GM12865 (cell line): Measurements from ENCODE around the gene PRICKLE2.

Experiments
- DNase-seq: peaks from one replicate; pipeline ENCODE4 v3.0.0; 2010; ENCODE audit warnings: low read depth
- H3K4me3 ChIP-seq: 2 replicates; pipeline ENCODE4 v1.5.1; 2011; ENCODE audit warnings: mild to moderate bottlenecking, low read depth, low read length, control low read depth
- TF ChIP-seq, protein P1 (sequence below): IDR thresholded peaks from 2 replicates; pipeline ENCODE4 v1.5.1; 2011; ENCODE audit warnings: low read length, control low read depth, low read depth, inconsistent platforms; ENCODE audit not compliant: insufficient read depth; ENCODE audit errors: missing control alignments

The PRICKLE2 gene

DNA sequence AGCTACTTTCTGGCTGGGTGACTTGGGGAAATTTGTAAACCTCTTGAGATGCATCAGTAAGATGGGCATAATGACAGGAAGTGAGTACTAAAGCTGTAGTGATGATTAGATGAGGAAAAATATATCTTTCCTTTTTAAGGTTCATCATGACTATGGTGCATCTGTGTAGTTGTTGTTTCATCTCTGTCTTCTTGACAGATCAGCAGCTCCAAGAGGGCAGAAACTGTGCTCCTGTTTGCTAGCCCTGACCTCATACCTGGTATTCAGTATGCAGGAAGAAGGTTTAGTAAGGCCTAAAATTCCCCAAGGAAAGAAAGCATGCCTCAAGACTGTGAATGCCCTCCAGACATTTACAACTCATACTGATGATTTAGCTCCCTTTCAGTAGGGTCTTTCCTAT is 119.5 kb downstream of the PRICKLE2 start:
- TF ChIP-seq, protein P1, sequence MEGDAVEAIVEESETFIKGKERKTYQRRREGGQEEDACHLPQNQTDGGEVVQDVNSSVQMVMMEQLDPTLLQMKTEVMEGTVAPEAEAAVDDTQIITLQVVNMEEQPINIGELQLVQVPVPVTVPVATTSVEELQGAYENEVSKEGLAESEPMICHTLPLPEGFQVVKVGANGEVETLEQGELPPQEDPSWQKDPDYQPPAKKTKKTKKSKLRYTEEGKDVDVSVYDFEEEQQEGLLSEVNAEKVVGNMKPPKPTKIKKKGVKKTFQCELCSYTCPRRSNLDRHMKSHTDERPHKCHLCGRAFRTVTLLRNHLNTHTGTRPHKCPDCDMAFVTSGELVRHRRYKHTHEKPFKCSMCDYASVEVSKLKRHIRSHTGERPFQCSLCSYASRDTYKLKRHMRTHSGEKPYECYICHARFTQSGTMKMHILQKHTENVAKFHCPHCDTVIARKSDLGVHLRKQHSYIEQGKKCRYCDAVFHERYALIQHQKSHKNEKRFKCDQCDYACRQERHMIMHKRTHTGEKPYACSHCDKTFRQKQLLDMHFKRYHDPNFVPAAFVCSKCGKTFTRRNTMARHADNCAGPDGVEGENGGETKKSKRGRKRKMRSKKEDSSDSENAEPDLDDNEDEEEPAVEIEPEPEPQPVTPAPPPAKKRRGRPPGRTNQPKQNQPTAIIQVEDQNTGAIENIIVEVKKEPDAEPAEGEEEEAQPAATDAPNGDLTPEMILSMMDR = no peak
- DNase-seq = peak; percentile 10
- H3K4me3 ChIP-seq = no peak overlapping the region

DNA sequence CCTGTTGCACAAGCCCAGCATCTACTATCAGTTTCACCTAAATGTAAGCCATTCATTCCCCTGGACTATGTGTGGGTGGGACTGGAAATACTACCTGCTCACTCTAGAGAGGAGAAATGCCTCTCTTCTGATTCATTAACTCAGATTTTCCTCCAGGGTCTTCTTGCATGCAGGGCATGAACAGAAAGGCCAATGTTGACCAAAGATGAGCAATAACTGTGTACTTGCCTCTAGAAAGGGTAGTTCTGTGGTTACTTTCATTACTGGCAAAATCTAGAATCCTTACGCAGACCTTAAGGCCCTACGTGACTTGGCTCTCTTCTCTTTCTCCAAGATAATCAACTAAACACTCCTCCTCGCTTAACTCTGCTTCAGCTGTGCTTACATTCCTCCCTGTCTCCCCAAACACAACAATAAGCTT is 120.6 kb downstream of the PRICKLE2 start:
- TF ChIP-seq, protein P1 = no peak
- DNase-seq = peak; percentile 34
- H3K4me3 ChIP-seq = no peak overlapping the region

DNA sequence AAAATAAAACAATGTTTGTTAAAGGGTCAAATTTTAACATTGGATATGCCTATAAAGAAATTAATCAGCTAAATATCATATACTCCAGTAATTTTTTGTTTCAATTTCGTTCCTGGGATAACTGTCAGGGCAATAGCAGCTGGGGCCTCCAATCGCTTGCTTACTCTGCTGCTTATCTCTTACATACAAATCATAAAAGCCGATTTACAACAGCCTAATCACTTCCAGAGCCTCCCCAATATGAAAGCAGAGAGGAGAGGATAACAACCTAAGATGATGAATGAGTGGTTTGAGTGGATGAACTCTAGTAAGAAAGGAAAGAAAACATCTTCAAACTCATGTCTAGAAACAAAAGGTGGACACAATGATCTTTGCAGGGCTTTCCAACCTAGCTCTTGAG is 121.3 kb downstream of the PRICKLE2 start:
- TF ChIP-seq, protein P1 = no peak
- no peak for DNase-seq
- H3K4me3 ChIP-seq = no peak overlapping the region

- no peak for DNase-seq
- H3K4me3 ChIP-seq = no peak overlapping the region
- TF ChIP-seq, protein P1 = no peak
Observed at GRCh38 chr3:64103131-64103530, 122.1 kb downstream of the PRICKLE2 start.

GRCh38 chr3:64102147-64102546 is 123.1 kb downstream of the PRICKLE2 start:
- DNase-seq = no peak
- no peak overlapping the region for H3K4me3 ChIP-seq
- TF ChIP-seq, protein P1 = no peak

DNA sequence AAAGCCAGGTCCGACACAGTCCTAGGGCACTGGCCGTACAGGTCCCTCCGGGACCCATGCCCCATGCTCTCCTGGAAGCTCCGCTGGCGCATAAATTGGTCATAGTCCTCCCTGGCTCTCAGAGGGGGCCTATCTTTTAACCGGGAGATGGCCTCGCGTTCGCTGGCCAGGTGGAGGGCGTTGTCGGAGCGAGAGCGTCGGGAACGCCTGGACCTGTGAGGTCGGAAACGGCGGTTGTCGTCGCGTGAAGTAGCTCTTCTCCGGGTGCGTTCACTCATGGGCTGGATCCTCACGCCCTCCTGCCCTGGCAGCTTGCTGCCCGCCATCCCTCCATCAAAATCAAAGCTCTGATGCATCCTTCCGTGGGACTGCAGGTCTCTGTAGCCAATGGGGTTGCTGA is 126.0 kb downstream of the PRICKLE2 start:
- no peak overlapping the region for H3K4me3 ChIP-seq
- no peak for DNase-seq
- TF ChIP-seq, protein P1 = no peak

- no peak for DNase-seq
- TF ChIP-seq, protein P1 = no peak
- H3K4me3 ChIP-seq = no peak overlapping the region
Observed at GRCh38 chr3:64098670-64099069, 126.6 kb downstream of the PRICKLE2 start.
